Measurements from ENCODE around the gene MTF2. TPM values are rescaled to one million over a fixed set of nuclear protein-coding genes. Genes with fewer than 3 reads are reported as not detected.

MTF2 gene
- total and polyA plus RNA-seq, 9 of the 15 experiments (the other 6 are each of a cell fraction or from before 2014, with no cell fraction given): 29.3 to 124 (median 57.7) TPM

GRCh38 chr1:93152835-93153234 is 73.8 kb downstream of the MTF2 start:
- Histone ChIP-seq H3K9me3 (replicated peaks; ENCODE audit: control insufficient read depth, insufficient read depth, low read depth, low read length) (no peaks in the 10 kb centered on the region), H3K9me1 (ENCODE audit: control insufficient read depth, insufficient read depth, low read length) (no peaks in the 10 kb centered on the region), H3K36me3 (ENCODE audit: control insufficient read depth, insufficient read depth, low read length) (peaks cover 86% of the 10 kb centered on the region), H3K4me3 (no peak overlapping the region), H3K79me2 (ENCODE audit: control insufficient read depth, insufficient read depth, low read length) (no peaks in the 10 kb centered on the region; the same call in 2 of the 3 replicates), H2AFZ (ENCODE audit: low read depth, low read length) (no peak overlapping the region), H3K4me1 (replicated peaks in 1 of 2; ENCODE audit: control insufficient read depth in 2 of 2, insufficient read depth in 2 of 2, low read length in 2 of 2) (no peaks in the 10 kb centered on the region), H3K9ac (ENCODE audit: insufficient read depth in 1 of 2, low read depth in 2 of 2, low read length in 2 of 2) (no peak overlapping the region), H4K20me1 (replicated peaks; ENCODE audit: control insufficient read depth, insufficient read depth, low read length) (no peaks in the 10 kb centered on the region), H3K27me3 (ENCODE audit: control insufficient read depth in 2 of 2, insufficient read depth in 2 of 2, low read length in 2 of 2) (no peaks in the 10 kb centered on the region), H3K27ac (ENCODE audit: extremely low read depth, low read depth, low read length) (no peak overlapping the region), H3K4me2 (ENCODE audit: insufficient read depth, low read length) (no peak overlapping the region)
- intact Hi-C loops (cut with micrococcal nuclease) (no loop called here), in situ Hi-C loops (cut with MboI) (no loop called here)
- FAIRE-seq: no peak
- no peak for DNase-seq (ENCODE audit: extremely low read depth in 1 of 4, low spot score in 3 of 4)
- ChIA-PET CTCF (ENCODE audit: low intra/inter-chr PET ratio) (no interaction called here), POLR2A (interaction anchor here (1.2 kb wide), 1 partner anchor 20 kb away, joined by 3 read pairs; no protein-coding TSS in a partner anchor)
- 78% methylated on average over 2 of the region's 2 CpGs for WGBS (ENCODE audit: insufficient coverage, low coverage, missing lambda C conversion rate)
- ATAC-seq: no peak
- BruUV-seq (replicated peaks): no TSS peak
- TF ChIP-seq KLF13 (tag; IDR thresholded peaks at IDR 0.05; ENCODE audit: borderline replicate concordance, low read depth) (no peak), ATF4 (CRISPR knock-in tag; IDR thresholded peaks at IDR 0.05) (no peak), ZBTB12 (CRISPR knock-in tag; IDR thresholded peaks at IDR 0.05) (no peak), CEBPZ (IDR thresholded peaks at IDR 0.05; ENCODE audit: borderline replicate concordance, low read depth, low read length) (no peak), POLR2AphosphoS5 (IDR thresholded peaks at IDR 0.05; ENCODE audit: control insufficient read depth, insufficient read depth, low read depth, low read length) (no peak), ZNF277 (CRISPR knock-in tag; IDR thresholded peaks at IDR 0.05; ENCODE audit: borderline replicate concordance) (no peak), LEF1 (IDR thresholded peaks at IDR 0.05) (no peak), MITF (IDR thresholded peaks at IDR 0.05) (no peak), DLX4 (CRISPR knock-in tag; IDR thresholded peaks at IDR 0.05) (no peak), FOXA1 (IDR thresholded peaks at IDR 0.05; ENCODE audit: borderline replicate concordance) (no peak), E2F5 (CRISPR knock-in tag; IDR thresholded peaks at IDR 0.05) (no peak), EWSR1 (IDR thresholded peaks at IDR 0.05; ENCODE audit: borderline replicate concordance, low read depth, partially characterized antibody) (no peak)

All from K562 (cell line).